Activated CD8-positive, alpha-beta memory T cell treated with anti-CD3 and anti-CD28 coated beads for 1 hour (primary cell): ENCODE data around the gene NXPH3.

Experiments used
- DNase-seq, 2 donors: peaks; one replicate each; pipeline ENCODE4 v3.0.0-alpha.2; 2020; ENCODE audit warnings: low read depth in 1 of 2; ENCODE audit errors: extremely low read depth in 1 of 2

Gene NXPH3

DNA sequence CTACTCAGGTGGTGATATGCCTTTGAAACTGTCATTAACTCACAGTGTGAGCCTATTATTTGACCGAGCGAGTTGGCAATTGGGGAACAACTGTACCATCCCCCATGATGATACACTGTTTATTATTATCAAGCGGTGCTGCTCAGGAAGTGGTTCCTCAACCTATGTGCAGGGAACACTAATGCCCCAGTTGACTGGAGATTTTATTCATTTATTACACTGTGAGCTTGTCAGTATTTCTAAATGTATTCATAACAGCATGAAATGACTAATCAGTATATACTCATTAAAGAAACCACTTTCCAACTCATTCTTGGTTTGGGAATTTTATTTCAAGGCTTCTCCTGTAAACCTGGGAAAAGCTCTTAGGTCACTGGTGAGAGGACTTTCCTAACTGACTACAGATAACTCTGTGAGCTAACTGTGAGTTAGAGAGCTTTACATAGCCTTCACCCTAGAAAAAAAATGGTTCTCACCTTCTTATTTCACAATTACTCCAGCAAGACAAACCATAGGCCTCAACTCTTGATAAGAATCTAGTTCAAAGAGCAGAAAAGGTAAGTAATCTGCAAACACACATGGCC lies 42.4 kb downstream of the NXPH3 start:
- no peak for DNase-seq

- DNase-seq, result no peak
Observed at GRCh38 chr17:49621420-49621819, 45.7 kb downstream of the NXPH3 start.

DNA sequence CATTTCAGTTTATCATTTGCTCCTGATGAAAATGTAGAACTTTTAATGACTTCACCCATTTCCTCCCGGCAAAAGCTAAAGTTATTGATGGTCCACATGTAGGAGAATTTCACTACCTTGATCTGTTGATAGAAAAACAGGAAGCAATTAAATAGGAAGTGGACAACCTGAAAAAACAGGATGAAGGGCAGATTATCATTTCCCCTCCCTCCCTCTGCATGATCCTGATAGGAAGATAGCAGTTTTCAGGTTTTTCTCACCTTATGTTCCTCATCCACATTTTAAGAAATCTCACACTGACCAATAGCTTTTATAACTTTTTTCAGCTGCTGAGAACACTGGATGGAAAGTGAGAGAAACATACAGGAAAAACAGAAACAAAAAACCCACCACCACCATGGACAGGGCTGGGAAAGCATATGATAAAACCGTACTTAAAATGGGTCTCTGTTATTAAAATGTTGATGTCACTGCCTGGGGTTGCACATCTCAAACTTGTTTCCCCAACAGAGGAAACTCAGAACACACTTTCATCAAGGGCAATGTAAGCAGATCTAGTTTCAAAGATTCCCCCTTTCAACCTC lies 46.4 kb downstream of the NXPH3 start:
- DNase-seq, result no peak

GRCh38 chr17:49624896-49625295 lies 49.2 kb downstream of the NXPH3 start:
- no peak for DNase-seq

DNA sequence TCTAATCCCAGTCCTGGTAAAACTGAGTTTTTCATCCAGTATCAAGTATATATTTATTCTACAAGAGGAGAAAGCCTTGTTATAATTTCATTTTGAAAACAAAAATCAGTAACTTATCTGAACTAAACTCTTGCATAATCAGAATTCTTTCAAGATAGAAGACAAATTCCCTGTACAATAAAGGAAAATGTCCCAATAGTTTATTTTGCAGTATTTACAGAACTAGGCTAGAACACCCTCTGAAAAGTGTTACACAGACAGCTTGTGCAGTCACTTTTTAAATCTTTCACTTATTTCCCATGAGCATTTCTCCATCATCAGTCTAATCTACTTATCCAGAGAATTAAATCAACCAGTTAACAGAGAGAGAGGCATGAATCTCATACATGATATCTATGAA lies 53.8 kb downstream of the NXPH3 start:
- no peak for DNase-seq

- DNase-seq, result no peak
Observed at GRCh38 chr17:49630113-49630900, 54.6 kb downstream of the NXPH3 start.

GRCh38 chr17:49631496-49631895 lies 55.8 kb downstream of the NXPH3 start:
- DNase-seq, result no peak
